DOHH2 (cell line): Measurements from ENCODE around the gene FAM120C.

ENCODE experiments used
- H3F3A ChIP-seq: fragments of 200-600 bp; sonication (generic), shearing (Covaris generic); 2 replicates; pipeline ENCODE4 v1.6.0; 2016; ENCODE audit warnings: antibody characterized with exemption, mild to moderate bottlenecking; ENCODE audit not compliant: control insufficient read depth, insufficient read depth
- H3K27ac ChIP-seq: fragments of 200-600 bp; sonication (generic); 2 replicates; pipeline ENCODE4 v1.5.1; 2014; ENCODE audit warnings: low read depth, mild to moderate bottlenecking, low read length, moderate library complexity
- H3K27me3 ChIP-seq: fragments of 200-600 bp; sonication (generic); 2 replicates; pipeline ENCODE4 v1.6.1; 2014; ENCODE audit warnings: mild to moderate bottlenecking, low read length, mixed read lengths; ENCODE audit not compliant: control insufficient read depth
- H3K36me3 ChIP-seq: fragments of 200-600 bp; sonication (generic); 2 replicates; pipeline ENCODE4 v1.6.1; 2014; ENCODE audit warnings: mild to moderate bottlenecking, low read length, moderate library complexity, mixed read lengths; ENCODE audit not compliant: control insufficient read depth
- H3K4me1 ChIP-seq: fragments of 200-600 bp; sonication (generic); 2 replicates; pipeline ENCODE4 v1.6.1; 2014; ENCODE audit warnings: mild to moderate bottlenecking, low read length, mixed read lengths; ENCODE audit not compliant: control insufficient read depth
- H3K4me2 ChIP-seq: fragments of 200-600 bp; sonication (generic); 2 replicates; pipeline ENCODE4 v1.6.0; 2014; ENCODE audit warnings: mild to moderate bottlenecking, low read length, moderate library complexity
- H3K4me3 ChIP-seq: fragments of 200-600 bp; sonication (generic); 2 replicates; pipeline ENCODE4 v1.5.1; 2014; ENCODE audit warnings: mild to moderate bottlenecking, low read length, mixed read lengths
- H3K79me2 ChIP-seq: fragments of 200-600 bp; sonication (generic); 2 replicates; pipeline ENCODE4 v1.6.1; 2014; ENCODE audit warnings: mild to moderate bottlenecking, low read length, mixed read lengths; ENCODE audit not compliant: control insufficient read depth
- H3K9me2 ChIP-seq: fragments of 200-600 bp; sonication (generic); replicated peaks from 2 replicates; pipeline ENCODE4 v1.6.1; 2014; ENCODE audit warnings: mild to moderate bottlenecking, low read length, mixed read lengths; ENCODE audit not compliant: control insufficient read depth
- H3K9me3 ChIP-seq: fragments of 200-600 bp; sonication (generic); 2 replicates; pipeline ENCODE4 v1.6.1; 2014; ENCODE audit warnings: antibody characterized with exemption, low read length, mixed read lengths; ENCODE audit not compliant: control insufficient read depth, insufficient read depth
- H4K20me1 ChIP-seq: fragments of 200-600 bp; sonication (generic); 2 replicates; pipeline ENCODE4 v1.6.0; 2014; ENCODE audit warnings: low read depth, mild to moderate bottlenecking, antibody characterized with exemption, low read length, moderate library complexity; ENCODE audit not compliant: control insufficient read depth, insufficient read depth
- CTCF ChIP-seq: fragments of 200-600 bp; sonication (generic); IDR thresholded peaks from one replicate; pipeline ENCODE4 v1.5.1; 2014; ENCODE audit warnings: antibody characterized with exemption, mild to moderate bottlenecking, low read depth, low read length; ENCODE audit not compliant: poor library complexity, severe bottlenecking
- EZH2phosphoT487 ChIP-seq: fragments of 200-600 bp; sonication (generic); IDR thresholded peaks from 2 replicates; pipeline ENCODE4 v1.6.1; 2017; ENCODE audit warnings: borderline replicate concordance, mild to moderate bottlenecking, antibody characterized with exemption, low read length, moderate library complexity, mixed read lengths

The FAM120C gene

GRCh38 chrX:54066841-54067240, 116.2 kb downstream of the FAM120C start:
- TF ChIP-seq EZH2phosphoT487 (no peak), CTCF (no peak)
- H3F3A ChIP-seq, result no peaks in the 10 kb centered on the region
- H3K79me2 ChIP-seq, result no peaks in the 10 kb centered on the region

GRCh38 chrX:54064564-54064963, 118.5 kb downstream of the FAM120C start:
- no peaks in the 10 kb centered on the region for H3K4me1 ChIP-seq
- H3K27ac ChIP-seq, result no peak overlapping the region
- no peaks in the 10 kb centered on the region for H4K20me1 ChIP-seq
- no peak overlapping the region for H3K4me2 ChIP-seq
- no peaks in the 10 kb centered on the region for H3K79me2 ChIP-seq
- no peaks in the 10 kb centered on the region for H3K9me2 ChIP-seq
- no peaks in the 10 kb centered on the region for H3K27me3 ChIP-seq
- no peaks in the 10 kb centered on the region for H3F3A ChIP-seq
- no peaks in the 10 kb centered on the region for H3K9me3 ChIP-seq
- no peak overlapping the region for H3K4me3 ChIP-seq
- no peaks in the 10 kb centered on the region for H3K36me3 ChIP-seq
- no peak for TF ChIP-seq EZH2phosphoT487
- TF ChIP-seq CTCF, result no peak

More at GRCh38 chrX:54066841-54067240, 116.2 kb downstream of the FAM120C start:
- Histone ChIP-seq H4K20me1 (no peaks in the 10 kb centered on the region), H3K4me2 (no peak overlapping the region), H3K4me1 (no peaks in the 10 kb centered on the region), H3K27ac (no peak overlapping the region), H3K9me3 (no peaks in the 10 kb centered on the region), H3K27me3 (no peaks in the 10 kb centered on the region), H3K9me2 (no peaks in the 10 kb centered on the region), H3K4me3 (no peak overlapping the region), H3K36me3 (no peaks in the 10 kb centered on the region)

GRCh38 chrX:54063361-54063760, 119.7 kb downstream of the FAM120C start:
- Histone ChIP-seq H3K27ac (no peak overlapping the region), H3K9me2 (no peaks in the 10 kb centered on the region), H3K9me3 (no peaks in the 10 kb centered on the region), H3K79me2 (no peaks in the 10 kb centered on the region), H3K27me3 (no peaks in the 10 kb centered on the region), H3F3A (no peaks in the 10 kb centered on the region), H3K4me2 (no peak overlapping the region), H3K4me1 (no peaks in the 10 kb centered on the region), H3K36me3 (no peaks in the 10 kb centered on the region), H4K20me1 (no peaks in the 10 kb centered on the region), H3K4me3 (no peak overlapping the region)
- TF ChIP-seq CTCF (no peak), EZH2phosphoT487 (no peak)

DNA sequence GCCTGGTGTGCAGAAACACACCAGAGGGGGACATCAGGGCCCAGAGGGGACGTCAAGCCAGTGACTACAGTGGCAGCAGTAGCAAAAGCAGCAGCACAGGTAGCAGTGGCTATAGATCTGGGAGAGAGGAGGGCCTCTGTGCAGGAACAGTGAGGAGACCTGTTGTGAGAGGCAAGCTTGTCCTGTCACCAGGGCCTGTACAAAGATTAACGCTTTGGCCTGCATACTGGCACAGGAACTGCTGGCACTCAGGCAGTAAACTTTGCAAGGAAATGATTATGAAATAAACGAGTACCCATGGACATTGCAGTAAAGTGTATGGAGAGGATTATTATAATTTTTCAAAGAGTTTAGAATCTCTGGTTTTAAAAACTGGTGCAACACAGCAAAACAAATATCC, 133.3 kb downstream of the FAM120C start:
- Histone ChIP-seq H3K36me3 (no peaks in the 10 kb centered on the region), H3K27ac (no peak overlapping the region), H3K4me2 (no peak overlapping the region), H3K27me3 (no peaks in the 10 kb centered on the region), H3K9me2 (no peaks in the 10 kb centered on the region), H3F3A (0 out of 2 replicates have a peak, but pooled peaks cover 8% of the 10 kb centered on the region), H3K4me1 (peaks cover 13% of the 10 kb centered on the region), H3K4me3 (no peak overlapping the region), H4K20me1 (no peaks in the 10 kb centered on the region), H3K79me2 (no peaks in the 10 kb centered on the region), H3K9me3 (no peaks in the 10 kb centered on the region)
- no peak for TF ChIP-seq EZH2phosphoT487
- TF ChIP-seq CTCF, result no peak
